Measurements from ENCODE around the gene SMYD3.

- TF ChIP-seq CTCF (IDR thresholded peaks at IDR 0.05; ENCODE audit: insufficient read depth, low read depth, low read length) (no peak), EZH2 (IDR thresholded peaks at IDR 0.05; ENCODE audit: insufficient read depth, low read length) (no peak)
Observed at GRCh38 chr1:246311461-246311860, 195.6 kb downstream of the SMYD3 start.

Data from astrocyte (in vitro differentiated cells and primary cell).